HS-27A (cell line): ENCODE results near the gene CFAP47.
"Not testable (repeated sequence)": the region's sequence is repeated elsewhere in the genome, so short reads cannot be mapped to it uniquely, and the experiment has no call there.

ENCODE experiments used
- DNase-seq: peaks from one replicate; pipeline ENCODE4 v3.0.0-alpha.2; 2012; ENCODE audit warnings: low read depth, missing footprints

The CFAP47 gene

GRCh38 chrX:36234840-36235528 lies 315.4 kb downstream of the CFAP47 start:
- not testable (repeated sequence) for DNase-seq

GRCh38 chrX:36241397-36241796 lies 321.9 kb downstream of the CFAP47 start:
- no peak for DNase-seq

- DNase-seq: no peak
Measured at GRCh38 chrX:36266155-36266554, 346.6 kb downstream of the CFAP47 start.

GRCh38 chrX:36310136-36310535 lies 390.6 kb downstream of the CFAP47 start:
- DNase-seq: no peak

- DNase-seq: no peak
Measured at GRCh38 chrX:36314303-36314702, 394.8 kb downstream of the CFAP47 start.

- no peak for DNase-seq
Measured at GRCh38 chrX:36334572-36334971, 415.0 kb downstream of the CFAP47 start.

GRCh38 chrX:36336751-36337150 lies 417.2 kb downstream of the CFAP47 start:
- DNase-seq: no peak

- no peak for DNase-seq
Measured at GRCh38 chrX:36344301-36344700, 424.8 kb downstream of the CFAP47 start.

DNA sequence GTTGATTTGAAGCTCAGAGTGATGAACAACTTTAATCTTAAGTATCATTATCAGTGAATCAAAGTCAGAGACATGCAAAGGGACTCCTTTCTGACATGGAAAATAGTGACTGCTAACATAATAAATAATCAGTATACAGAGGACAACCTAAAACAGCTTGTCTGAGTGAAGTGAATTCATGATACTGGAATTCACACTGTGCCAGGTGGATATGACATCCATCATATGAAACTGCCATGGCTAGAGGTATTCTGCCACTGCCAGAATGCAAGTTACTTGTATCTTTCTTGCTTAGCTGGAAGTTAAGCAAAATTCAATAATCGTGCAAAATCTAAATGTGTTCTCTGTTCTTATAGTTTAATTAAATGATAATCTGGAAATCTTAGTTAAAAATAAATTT lies 429.0 kb downstream of the CFAP47 start:
- DNase-seq: no peak

GRCh38 chrX:36357855-36358254 lies 438.3 kb downstream of the CFAP47 start:
- no peak for DNase-seq

- DNase-seq: no peak
Measured at GRCh38 chrX:36364262-36364661, 444.7 kb downstream of the CFAP47 start.

DNA sequence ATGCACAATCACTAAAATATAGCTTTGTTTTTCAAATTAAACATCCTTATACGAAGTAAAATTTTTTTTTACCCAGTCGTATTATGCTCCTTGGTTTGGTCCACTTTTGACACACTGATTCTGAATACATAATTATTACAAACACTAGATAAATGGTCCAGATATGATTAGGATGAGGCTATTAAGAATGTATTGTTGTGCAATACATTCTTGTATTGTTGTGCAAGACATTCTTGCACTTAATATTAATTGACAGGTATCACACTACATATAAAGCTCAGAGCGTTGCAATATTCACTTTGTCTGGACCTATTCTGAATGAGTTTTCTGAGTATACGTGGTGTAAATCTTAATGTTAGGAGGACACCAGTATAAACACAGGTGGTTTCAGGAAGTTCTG lies 464.0 kb downstream of the CFAP47 start:
- DNase-seq: no peak

- DNase-seq: no peak
Measured at GRCh38 chrX:36388901-36389300, 469.4 kb downstream of the CFAP47 start.

DNA sequence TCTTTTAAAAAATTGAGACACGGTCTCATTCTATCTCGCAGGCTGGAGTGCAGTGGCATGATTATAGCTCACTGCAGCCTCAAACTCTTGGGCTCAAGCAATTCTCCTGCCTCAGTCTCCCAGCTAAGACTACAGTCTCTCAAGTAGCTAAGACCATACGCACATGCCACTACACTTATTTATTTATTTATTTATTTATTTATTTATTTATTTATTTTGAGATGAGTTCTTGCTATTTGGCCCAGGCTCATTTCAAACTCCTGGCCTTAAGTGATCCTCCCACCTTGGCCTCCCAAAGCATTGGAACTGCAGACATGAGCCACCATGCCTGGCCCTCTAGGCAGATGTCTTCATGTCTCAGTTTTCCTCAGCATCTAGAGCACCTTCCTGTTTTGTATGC lies 482.2 kb downstream of the CFAP47 start:
- DNase-seq: no peak

GRCh38 chrX:36407836-36408235 lies 488.3 kb downstream of the CFAP47 start:
- no peak for DNase-seq

DNA sequence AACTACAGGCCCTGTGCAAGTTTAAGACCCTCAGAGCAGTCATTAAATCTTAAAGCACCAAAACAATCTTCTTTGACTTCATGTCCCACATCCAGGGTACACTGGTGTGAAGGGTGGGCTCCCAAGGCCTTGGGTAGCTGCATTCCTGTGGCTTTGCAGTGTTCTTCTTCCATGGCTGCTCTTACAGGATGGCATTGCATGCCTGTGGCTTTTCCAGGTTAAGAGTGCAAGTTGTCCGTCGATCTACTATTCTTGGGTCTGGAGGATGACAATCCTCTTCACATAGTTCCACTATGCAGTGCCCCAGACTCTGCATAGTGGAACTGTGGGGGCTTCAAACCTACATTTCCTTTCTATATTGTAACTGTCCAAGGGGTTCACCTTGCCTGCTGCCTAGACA lies 494.5 kb downstream of the CFAP47 start:
- no peak for DNase-seq

DNA sequence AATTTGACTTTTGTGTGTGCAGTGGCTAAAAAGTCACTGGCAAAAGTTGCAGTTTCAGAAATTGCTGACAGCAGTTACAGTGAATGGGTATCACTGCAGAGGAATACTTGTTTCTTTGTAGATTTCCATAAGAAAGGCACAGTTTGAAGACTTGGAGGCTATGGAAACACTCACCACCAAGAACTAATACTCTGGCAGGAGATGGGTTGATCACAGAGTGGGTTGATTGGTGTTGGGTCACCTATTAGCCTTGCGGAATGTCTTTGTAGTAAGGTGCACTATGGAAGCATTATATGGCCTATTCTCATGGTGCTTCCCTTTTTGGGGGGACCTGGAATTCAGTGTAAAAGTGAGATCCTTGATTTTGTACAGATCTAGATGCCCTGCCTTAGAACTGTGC lies 502.8 kb downstream of the CFAP47 start:
- DNase-seq: no peak

DNA sequence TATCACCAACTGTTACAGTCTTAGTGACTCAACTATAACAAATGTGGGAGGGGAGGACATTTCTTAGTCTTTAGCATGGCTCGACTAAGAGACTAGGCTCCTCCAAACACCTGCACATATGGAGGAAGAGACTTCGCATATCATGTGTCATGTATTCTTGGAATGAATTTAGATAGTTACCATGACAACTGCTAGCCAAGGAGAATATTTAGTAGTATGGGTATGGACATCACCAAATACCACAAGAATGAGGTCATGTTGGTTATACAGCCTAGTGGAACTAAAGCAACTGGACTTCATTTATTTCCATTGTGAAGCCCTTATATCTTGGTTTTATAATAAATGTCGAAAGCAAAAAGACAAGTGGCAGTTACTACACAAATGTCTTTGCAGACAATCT lies 512.3 kb downstream of the CFAP47 start:
- no peak for DNase-seq

DNA sequence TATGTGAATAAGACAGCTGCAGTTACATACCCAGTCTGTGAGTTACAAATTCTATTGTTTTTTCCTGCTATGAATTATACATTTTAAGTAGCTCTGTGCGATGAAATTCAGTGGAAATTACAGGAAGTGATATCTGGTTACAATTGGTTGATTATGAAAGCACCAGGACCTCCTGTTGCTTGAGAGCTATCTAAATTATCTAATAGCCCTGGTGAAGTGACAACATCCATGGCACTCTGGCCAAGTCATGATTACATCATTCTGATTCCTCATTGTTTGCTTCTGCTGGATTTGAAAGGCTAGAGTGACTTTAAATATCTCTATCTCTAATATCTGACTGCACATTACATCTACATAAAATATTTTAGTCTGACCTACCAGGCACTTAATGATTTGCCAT lies 515.0 kb downstream of the CFAP47 start:
- DNase-seq: no peak
